NCI-H2196 (cell line): ENCODE results near the gene AGER.
"Not testable (repeated sequence)": the region's sequence is repeated elsewhere in the genome, so short reads cannot be mapped to it uniquely, and the experiment has no call there.

Experiments
- DNase-seq: peaks from one replicate; lab custom pipeline; 2025; ENCODE audit not compliant: unreplicated experiment; lab: John Stamatoyannopoulos, UW

Gene AGER

DNA sequence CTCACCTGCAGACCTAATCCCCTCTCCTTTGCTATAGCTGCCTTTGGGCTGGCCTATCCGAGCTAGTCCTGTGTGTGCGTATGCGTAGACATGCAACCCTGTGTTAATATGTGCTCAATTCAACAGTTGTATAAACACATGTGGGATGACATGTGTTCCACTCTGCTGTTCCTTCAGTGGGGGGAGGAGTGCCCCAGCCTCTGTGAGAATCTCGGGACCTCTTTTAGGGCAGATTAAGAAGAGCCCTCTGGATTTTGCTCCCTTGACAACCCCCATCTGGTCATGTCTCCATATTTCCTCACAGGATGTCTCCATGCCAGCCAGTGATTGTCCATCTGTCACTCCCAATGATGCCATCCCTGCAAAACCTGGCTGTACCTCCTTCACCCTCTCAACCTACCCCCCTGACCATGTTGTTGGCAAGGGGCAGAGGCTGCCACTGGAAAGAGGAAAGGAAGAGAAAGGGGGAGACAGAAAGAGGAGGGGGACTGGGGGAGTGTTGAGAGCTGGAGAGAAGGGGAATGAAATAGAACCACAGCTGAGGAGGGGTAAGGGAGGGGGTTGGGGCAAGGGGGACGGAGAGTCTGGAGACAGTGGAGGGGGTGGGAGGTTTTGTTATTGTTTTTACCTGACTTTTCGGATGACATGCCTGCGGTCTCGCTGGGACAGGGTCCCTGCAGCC is 32.7 kb downstream of the AGER start:
- no peak for DNase-seq

GRCh38 chr6:32149932-32150870 is 33.9 kb downstream of the AGER start:
- no peak for DNase-seq

DNA sequence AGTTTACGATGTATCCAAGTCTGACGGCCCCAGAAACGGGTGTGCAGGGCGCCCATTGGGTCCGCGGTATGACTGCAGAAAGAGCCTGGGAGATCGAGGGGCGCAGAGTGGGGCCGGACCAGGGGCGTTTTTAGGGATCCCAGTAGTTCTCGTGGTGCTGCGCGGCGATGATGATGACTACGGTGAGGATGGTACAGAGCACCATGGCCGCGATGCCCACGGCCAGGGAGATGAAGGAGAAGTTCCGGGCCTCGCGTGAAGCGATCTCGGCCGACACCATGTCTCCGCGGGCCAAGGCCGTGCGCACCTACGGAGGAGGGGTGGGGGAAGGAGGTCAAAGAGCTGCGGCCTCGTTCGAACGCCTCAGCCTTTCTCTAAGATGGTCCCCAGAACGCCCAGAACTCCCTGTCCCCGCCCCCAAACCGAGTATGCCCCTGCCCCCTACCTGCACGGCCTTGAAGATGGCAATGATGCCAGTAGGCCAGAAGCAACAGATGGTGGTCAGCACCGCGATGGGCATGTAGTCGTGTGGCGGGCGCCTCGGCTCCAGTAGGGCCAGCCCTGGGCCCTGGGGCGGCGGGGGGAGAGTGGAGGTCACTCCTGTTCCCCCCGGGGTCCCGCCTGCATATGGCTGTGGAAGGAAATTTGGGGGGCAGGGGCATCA is 34.8 kb downstream of the AGER start:
- DNase-seq: no peak

- no peak for DNase-seq
These were observed 35.6 kb downstream of the AGER start for GRCh38 chr6:32148289-32149091.

DNA sequence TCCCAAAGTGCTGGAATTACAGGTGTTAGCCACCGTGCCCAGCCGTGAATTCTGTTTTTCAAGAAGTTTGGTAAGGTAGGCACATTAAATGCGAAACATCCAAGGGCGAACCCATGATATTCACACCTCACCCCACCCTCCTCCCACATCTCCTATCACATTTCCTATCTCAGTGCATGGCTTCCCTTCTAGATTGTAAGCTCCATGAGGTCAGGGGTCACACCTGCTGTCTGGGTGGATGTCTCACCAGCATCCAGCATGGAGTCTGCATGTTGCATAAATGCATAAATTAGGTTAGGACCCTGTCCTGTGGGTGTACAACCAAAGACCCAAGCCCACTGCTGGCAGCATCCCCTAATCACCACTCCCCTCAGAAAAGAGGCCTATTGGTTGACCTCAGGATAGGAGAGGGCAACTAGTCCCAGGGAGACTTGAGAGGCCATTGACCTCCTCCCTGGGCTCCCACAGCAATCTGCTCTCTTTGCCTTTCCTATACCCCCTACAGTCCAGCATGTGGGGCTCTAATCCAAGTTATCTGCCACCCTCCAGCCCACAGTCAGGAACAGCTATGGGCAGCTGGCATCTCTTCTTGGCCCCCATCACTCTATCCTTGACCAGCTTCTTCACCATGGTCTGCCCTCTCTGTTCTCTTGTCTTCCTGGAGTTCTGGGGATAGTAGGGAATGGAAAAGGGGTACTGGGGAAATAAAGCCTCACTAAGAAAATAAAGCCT is 36.5 kb downstream of the AGER start:
- DNase-seq: no peak

DNA sequence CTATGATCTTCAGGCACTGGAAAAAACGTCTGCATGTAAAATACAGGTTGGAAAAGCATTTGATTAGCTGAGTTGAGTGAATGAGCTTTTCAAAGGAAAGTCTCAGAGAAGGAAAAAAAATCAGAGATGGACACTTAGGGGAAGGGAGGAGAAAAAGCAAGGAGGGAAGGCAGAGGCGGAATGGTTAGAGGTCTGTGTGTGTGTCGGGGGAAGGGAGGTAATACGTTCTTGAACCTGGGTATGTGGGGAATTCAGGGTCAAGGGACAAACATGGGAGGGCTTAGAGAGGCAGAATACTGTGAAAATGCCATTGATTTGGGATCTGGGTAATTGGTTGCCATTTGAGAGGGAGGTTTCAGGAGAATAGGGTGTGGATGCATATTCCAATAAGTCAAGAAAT is 37.4 kb downstream of the AGER start:
- no peak for DNase-seq

DNA sequence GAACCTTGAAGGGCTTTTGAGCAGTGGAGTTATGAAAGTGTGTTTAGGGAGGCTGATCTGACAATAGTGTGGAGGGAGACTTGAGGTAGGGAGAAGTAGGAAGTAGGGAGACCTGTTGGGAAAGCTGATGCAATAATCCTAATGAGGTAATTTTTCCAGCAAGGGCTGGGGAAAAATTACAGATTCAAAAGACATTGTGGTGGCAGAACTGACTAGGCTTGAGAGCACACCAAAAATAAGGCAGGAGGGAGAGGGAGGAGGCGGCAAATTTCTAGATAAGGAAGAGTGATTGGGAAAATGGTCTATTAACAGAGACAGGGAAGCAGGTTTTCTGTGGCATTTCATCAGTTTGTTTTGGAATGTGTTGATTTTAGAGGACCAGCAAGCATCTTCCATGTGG is 37.8 kb downstream of the AGER start:
- no peak for DNase-seq

DNA sequence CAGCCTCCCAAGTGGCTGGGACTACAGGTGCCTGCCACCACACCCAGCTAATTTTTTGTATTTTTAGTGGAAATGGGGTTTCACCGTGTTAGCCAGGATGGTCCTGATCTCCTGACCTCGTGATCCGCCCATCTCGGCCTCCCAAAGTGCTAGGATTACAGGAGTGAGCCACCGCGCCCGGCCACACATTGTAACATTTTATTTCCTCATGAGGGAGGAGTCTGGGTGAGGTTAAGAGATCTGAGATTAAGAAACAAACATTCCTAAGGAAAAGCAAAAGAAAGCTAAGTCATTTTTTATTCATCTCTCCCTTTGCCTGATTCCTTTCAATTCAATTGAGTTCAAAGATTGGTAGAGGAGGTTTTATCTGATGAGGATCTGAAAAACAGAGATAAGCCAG is 39.8 kb downstream of the AGER start:
- DNase-seq: not testable (repeated sequence)

- no peak for DNase-seq
These were observed 43.5 kb downstream of the AGER start for GRCh38 chr6:32140420-32141046.

DNA sequence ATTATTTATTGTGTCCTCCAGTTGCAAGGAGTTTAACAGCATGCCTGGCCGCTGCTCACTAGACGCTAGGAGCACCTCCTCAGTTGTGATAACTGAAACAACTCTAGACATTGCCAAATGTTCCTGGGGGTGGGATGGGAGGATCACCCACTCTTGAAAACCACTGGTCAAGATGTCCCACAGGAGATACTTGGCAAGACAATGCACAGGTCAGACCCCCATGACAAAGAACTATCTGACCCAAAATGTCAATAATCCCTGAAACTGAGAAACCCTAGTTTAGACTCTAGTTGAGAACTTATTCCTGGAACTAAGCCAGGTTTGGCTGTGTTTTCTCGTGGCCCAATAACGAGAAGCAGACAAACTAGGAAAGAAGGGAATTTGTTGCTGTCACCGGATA is 44.5 kb downstream of the AGER start:
- DNase-seq: no peak

- DNase-seq: no peak
These were observed 46.6 kb downstream of the AGER start for GRCh38 chr6:32137454-32137853.

DNA sequence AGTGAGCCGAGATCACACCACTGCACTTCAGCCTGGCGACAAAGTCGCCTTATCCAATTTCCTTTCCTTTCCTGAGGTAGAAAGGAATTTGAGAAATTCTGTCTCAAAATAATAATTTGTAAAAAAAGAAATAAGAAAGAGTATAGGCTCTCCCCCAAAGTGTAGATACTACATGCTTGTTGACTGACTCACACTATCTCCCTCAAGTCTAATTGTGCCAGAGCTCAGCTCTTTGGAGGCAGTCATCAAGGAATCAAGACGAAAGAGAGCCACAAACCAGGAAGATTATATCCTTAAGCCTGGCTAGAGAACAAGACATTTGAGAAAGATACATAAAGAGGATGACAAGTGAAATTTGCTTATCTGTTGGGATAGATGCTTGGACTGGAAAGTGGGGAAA is 50.3 kb downstream of the AGER start:
- no peak for DNase-seq

DNA sequence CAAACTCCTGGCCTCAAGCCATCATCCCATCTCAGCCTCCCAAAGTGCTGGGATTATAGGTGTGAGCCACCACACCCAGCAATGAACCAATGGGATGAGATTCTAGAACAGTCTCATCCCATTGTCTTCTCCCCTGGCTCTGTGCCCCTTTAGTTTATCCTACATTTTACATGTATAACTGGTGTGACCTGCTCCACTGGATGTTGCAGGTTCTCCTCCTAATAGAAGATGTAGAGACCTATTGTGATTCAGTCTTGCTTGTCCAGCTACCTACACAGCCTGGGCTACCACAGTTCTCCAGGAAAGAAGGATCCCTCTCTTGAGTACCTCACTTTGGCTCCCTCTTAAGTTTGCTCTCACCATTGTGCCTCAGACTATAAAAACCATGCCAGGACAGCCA is 51.9 kb downstream of the AGER start:
- DNase-seq: no peak

DNA sequence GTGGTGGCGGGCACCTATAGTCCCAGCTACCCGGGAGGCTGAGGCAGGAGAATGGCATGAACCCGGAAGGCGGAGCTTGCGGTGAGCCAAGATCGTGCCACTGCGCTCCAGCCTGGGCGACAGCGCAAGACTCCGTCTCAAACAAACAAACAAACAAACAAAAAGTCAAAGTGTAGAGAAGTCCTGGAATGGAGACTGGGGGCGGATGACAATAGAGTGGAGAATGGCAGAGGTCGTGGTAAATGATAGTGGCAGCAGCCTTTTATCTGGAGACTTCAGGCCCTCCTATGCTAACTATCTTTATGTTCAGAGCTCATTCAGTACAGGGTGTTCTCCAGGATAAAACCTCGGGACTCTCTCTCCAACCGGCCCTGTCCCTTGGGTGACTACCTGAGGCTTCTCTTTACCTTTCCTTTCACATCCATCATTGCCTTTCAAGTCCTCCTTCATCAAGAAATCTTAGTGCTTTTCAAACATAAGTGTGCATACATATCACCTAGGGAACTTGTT is 52.6 kb downstream of the AGER start:
- no peak for DNase-seq
